NCI-H2029 (cell line): ENCODE measurements around the gene RGL2.
A peak's percentile ranks its signal among the peaks of the same experiment; 100 is the strongest.
"Not testable (repeated sequence)": the region's sequence is repeated elsewhere in the genome, so short reads cannot be mapped to it uniquely, and the experiment has no call there.

ENCODE experiments used
- DNase-seq: peaks from one replicate; lab custom pipeline; 2025; lab: John Stamatoyannopoulos, UW

RGL2 gene, protein sequence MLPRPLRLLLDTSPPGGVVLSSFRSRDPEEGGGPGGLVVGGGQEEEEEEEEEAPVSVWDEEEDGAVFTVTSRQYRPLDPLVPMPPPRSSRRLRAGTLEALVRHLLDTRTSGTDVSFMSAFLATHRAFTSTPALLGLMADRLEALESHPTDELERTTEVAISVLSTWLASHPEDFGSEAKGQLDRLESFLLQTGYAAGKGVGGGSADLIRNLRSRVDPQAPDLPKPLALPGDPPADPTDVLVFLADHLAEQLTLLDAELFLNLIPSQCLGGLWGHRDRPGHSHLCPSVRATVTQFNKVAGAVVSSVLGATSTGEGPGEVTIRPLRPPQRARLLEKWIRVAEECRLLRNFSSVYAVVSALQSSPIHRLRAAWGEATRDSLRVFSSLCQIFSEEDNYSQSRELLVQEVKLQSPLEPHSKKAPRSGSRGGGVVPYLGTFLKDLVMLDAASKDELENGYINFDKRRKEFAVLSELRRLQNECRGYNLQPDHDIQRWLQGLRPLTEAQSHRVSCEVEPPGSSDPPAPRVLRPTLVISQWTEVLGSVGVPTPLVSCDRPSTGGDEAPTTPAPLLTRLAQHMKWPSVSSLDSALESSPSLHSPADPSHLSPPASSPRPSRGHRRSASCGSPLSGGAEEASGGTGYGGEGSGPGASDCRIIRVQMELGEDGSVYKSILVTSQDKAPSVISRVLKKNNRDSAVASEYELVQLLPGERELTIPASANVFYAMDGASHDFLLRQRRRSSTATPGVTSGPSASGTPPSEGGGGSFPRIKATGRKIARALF

DNA sequence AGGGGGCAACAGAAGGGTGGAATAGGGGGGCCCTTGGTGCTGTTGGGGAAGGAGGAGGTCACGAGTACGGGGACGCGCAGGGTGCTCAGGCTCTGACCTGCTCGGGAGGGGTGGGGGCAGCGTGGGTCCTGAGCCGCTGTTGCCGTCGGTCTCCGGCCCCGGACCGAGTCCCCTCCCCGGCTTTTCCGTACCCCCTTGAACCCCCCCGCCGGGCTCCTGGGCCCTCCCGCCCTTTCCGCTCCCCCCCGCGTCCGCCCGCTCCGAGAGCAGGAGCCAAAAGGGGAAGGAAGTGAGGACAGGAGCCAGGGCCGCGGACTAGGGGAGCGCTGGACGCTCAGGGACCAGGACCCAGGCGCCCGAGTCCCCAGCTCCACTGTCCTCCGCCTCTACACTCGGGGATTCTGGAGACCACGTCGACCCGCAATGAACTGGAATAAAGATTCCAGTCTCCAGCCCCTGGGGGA is at the start of gene RGL2:
Gene RGL2 (minus strand): TSS at position 170 of the 464 bp plus-strand sequence. CDS start 332 bp downstream, outside the sequence.
- DNase-seq = peak; percentile 60

DNA sequence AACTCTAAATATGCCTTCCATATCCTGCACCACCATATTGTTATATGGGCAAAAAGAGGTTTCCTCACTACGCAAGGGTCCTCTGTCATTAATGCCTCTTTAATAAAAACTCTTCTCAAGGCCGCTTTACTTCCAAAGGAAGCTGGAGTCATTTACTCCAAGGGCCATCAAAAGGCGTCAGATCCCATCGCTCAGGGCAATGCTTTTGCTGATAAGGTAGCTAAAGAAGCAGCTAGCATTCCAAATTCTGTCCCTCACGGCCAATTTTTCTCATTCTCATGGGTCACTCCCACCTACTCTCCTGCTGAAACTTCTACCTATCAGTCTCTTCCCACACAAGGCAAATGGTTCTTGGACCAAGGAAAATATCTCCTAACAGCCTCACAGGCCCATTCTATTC is 49.1 kb upstream of the RGL2 start:
- no peak for DNase-seq

DNA sequence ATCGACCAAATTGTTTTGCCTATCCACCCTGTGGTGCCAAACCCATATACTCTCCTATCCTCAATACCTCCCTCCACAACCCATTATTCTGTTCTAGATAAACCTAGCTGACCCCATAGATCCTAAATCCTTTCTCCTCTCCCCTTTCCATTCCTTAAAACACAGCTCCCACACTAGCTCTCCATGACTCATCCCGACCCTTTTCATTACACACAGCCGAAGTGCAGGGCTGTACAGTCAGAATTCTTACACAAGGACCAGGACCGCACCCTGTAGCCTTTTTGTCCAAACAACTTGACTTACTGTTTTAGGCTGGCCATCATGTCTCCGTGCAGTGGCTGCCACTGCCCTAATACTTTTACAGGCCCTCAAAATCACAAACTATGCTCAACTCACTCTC is 48.2 kb upstream of the RGL2 start:
- DNase-seq = not testable (repeated sequence)

DNA sequence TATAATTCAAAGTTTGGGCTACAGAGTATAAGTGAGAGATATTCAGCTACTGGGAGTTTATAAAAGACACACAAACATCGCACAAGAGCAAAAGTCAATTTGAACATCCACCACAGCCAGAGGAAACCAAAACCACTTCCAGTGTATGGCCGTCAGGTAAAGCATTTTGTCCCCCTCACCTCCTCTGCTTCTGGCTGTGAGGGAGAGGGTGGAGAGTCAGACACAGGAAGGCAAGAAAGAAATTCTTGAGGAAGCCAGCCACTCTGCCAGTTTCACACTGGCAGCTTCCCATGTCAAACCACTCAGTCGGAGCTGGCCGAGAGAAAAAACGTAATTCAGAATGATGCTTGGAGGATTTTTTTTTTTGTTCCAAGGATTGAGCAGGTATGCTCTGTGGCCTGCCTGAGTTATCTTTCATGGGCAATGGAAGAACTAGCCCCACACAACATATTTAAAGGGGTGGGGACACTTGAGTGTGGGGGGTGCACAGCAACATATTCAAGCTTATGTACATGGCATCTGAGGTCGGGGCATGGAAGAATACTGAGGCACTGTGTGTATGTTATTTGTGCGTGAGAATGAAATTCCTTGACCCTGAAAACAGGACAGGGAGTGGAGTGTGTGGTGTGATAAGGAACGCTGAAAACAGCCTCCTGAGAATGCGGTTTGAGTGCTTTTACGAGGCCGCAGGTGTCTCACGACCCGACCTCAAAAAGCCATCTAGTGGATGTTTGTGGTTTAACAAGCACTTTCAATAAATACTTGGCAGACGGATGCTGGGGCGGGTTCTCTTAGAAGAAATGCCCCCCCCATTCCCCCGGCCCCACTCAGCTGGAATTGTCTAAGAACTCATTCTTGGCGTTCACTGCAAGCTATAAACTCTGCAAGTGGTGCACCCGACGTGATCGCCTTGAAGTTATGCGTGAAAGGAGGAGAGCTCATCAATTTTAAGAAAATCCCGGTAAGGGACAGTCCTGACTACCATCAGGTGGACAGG is 46.3 kb upstream of the RGL2 start:
- peak; percentile 72 for DNase-seq

DNA sequence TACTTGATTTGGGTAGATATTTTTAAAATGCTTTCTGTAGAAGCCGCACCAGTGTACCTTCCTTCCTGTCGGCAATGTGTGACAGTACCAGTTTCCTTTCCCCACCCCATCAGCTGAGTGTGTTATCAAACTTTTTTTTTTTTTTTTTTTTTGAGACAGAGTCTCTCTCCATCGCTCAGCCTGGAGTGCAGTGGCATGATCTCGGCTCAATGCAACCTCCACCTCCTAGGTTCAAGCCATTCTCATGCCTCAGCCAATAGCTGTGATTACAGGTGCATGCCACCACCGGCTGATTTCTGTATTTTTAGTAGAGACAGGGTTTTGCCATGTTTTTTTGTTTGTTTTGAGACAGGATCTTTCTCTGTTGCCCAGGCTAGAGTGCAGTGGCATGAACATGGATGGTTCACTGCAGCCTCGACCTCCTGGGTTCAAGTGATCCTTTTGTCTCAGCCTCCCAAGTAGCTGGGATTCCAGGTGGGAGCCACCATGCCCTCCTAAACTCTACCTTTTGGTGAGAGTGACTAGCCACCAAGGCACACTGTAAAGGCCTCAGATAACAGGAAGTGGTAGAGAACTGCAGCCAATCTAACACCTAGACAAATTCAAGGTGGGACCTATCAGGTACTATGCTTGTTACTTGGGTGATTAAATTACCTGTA is 45.3 kb upstream of the RGL2 start:
- no peak for DNase-seq

DNA sequence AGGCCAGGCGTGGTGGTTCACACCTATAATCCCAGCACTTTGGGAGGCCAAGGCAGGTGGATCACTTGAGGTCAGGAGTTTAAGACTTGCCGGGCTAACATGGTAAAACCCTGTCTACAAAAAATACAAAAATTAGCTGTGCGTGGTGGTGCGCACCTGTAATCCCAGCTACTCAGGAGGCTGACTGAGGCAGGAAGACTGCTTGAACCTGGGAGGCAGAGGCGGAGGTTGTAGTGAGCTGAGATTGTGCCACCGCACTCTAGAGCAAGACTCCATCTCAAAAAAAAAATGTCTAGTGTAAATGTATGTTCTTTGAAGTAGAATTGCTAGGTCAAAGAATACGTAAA is 44.8 kb upstream of the RGL2 start:
- DNase-seq = not testable (repeated sequence)

DNA sequence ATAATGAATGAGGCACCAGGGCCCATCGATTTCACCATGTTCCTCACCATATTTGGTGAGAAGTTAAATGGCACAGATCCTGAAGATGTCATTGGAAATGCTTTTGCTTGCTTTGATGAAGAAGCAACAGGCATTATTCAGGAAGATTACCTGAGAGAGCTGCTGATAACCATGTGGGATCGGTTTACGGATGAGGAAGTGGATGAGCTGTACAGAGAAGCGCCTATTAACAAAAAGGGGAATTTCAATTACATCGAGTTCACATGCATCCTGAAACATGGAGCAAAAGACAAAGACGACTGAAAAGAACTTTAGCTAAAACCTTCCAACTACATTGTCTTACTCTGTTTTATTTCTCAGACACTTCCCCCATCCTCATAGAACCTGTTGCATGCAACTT is 40.5 kb upstream of the RGL2 start:
- DNase-seq = no peak

DNA sequence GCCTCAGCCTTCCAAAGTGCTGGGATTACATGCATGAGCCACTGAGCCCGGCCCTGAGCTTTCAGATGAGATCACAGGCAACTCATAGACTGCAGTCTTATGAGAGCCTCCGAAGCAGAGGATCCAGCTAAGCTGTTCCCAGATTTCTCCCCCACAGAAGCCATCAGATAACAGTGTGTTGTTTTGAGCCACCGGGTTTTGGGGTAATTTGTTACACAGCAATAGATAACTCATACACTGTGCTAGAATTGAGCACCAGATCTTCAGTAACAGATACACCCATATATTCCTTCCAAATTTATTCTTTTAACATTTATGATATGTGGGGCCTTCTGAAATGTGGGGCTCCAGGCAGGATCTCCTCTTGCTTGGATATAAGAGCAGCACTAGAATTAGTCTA is 37.8 kb upstream of the RGL2 start:
- no peak for DNase-seq

DNA sequence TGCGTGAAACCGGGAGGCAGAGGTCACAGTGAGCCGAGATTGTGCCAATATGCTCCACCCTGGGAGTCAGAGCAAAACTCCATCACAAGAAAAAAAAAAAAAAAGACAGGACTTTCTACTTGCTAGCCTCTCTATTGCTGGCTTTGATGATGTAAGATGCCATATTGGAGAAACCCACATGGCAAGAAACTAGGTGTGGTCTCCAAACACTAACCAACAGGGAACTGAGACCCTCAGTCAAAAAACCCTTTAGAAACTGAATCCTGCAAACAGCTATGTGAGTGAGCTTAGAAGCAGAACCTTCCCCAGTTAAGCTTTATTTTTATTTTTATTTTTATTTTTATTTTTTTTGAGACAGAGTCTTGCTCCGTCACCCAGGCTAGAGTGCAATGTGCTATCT is 37.2 kb upstream of the RGL2 start:
- no peak for DNase-seq

DNA sequence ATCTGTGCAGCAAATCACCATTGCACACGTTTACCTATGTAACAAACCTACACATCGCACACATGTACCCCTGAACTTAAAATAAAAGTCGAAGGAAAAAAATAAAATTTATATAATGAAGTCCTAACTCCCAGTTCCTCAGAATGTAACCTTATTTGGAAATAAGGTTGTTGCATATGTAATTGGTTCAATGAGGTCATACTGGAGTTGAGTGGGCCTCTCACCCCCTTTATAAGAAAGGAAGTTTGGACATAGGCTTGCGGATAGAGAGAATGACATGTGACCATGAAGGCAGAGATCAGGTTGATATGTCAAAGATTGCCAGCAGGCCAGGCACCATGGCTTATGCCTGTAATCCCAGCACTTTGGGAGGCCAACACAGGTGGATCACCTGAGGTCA is 34.9 kb upstream of the RGL2 start:
- DNase-seq = no peak

DNA sequence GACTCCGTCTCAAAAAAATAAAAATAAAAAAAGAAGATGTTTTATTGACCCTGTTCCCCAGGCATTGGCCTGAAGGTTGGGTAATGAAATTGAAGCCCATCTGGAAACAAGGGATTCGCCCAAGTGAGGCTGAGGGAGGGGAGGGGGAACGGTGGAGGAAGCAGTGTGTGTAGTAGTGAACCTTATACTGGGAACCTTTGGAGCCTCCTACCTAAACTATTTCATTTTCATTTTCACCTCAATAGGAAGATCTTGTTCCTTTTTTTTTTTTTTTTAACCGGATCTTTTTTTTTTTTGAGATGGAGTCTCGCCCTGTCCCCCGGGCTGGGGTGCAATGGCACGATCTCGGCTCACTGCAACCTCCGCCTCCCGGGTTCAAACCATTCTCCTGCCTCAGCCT is 32.0 kb upstream of the RGL2 start:
- DNase-seq = no peak

DNA sequence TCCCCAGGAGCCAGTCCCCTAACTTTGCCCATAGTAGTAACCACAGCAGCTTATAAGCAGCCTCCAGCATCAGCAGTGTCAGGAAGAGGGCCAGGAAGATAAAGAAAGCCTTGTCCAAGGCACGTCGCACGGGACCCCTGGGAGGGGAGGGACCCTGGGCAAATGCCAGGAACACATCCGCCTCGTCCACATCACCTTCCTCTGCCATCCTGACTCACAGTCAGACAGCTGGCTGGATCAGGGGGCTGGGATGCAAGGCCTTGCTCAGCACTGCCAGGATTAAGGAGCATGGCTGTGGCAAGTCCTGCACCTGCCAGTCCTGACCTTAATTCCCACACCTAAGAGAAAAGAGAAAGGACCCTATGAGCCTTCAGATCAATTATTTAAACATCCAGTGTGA is 30.3 kb upstream of the RGL2 start:
- DNase-seq = no peak

DNA sequence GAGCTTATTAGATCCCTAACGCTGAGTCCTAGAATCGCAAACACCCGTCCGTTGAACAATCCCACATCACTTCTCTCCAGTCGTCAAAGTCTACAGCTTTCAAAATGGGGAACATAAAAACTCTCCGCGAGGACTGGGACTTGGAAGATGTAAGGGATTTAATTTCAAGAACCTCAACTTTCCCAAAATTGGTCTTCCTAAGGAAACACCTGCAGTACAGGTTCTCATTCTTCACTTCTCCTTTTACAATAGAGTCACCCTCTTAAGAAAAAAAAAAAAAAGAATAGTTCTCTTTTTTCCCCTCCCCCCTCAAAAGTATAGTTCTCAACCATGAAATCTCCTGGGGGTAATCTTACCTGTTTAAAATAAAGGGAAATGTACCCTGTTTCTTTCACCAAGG is 25.4 kb upstream of the RGL2 start:
- DNase-seq = no peak

DNA sequence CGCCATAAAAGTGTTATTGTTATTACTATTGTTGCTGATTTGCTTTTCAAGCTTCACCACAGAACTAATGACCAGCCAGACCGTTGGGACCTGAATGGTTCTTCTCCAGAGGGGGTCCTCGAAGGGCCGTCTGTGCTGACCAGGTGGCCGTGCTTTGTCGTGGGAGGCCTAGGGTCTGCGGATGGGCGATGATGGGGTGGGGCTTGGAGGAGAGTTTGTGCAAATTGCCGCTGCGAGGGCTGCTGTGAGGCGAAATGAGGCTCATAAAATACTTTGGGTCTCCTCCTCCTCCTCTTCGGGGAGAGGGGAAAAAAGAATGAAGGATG is 24.8 kb upstream of the RGL2 start:
- no peak for DNase-seq

DNA sequence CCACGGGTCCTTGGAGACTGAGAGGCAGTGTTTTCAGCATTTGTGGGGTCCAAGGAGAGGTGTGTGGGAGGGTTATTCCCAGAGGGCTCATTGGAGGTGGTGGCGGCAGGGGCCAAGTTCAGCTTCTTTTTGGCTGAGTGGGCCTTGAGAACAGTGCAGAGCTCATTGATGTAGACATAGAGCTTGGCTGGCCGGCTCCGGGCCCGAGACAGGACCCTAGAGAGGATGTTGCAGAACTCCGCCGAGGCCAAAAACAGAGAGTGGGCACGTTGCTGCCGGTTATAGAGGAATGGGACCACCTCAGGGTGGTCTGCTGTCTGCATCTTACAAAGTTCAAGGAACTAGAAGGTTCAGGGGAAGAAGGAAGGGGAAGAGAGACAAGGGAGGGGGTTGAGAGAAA is 22.5 kb upstream of the RGL2 start:
- no peak for DNase-seq

DNA sequence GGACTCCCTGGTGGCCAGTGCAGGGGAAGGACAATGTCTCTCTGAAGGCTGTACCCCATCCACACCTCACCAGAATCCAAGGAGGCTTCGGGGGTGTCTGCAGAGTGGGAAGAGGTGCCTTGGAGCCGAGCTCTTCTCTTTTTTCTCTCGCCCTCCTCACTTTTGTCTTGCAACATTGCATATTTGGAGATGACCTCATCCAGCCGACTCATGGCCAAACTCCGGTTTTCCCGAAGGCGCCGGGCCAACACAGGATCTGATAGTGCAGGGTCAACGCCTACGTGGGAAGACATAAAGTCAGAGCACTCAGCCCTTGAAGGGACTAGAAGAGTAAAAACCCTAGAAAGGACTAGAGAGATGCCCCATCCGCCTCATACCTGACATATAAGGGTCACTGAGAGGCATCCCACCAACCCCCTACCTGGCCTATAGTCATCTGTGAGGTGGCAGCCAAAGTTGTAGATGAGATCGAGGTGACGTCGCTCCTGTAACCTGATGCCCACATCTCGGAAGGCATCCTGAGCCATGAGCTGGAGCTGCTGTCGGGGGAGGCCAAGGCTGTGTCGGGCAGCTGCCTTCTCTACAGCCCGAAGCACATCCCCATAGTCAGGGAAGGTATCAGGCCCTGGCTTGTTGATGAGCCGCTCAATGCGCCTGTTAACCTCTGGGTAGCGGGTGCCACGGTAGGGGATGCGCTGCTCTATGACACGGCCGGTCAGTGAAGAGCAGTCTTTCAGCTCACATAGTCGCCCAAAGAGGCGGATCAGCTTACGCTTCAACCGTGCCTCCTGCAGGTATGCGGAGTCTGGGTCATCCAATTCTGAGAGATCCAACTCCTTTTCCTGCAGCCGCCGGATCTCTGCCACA is 21.8 kb upstream of the RGL2 start:
- DNase-seq = no peak

DNA sequence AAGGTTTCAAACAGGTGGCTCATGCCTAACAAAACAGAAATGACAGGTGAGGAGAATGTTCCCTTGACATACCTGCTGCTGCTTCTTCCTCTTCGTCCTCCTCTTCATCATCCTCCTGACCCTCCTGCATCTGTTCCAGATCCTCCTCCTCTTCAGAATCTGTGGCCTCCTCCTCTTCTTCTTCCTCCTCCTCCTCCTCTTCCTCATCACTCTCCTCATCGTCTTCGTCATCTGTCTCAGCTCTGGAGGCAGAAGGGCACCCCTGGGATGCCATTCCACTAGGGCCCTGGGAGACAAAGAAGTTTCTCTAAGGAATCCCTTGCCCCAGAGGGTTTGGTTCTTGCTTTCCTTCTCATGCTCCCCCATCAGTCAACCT is 21.2 kb upstream of the RGL2 start:
- no peak for DNase-seq

DNA sequence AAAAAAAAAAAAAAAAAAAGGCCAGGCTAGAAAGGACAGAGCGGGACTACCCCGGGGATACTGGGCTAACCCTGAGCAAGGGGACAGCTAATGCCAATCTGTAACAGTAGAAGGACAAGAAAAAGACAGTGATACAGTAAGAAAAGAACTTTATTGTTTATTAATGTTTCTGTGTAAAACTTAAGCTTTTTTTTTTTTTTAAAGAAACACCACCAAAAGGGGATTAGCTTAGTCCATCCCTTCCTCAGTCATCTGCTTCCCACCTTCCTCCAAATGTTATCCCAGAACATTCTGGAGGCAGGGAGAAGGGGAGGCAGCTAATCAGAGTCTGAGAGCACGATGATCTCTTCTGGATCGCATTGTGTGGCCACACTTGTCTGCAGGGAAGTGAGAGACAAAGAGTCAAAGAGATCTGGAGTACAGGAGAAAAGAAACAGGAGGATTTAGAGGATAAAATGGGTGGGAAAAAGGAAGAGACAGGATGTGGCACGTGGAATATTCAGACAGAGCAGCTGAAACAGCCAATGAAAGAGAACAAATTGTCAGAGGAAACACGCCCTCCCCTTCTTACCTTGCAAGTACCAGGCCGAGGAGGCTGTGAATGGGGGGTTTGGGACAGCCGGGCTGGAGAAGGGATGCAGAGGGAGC is 19.8 kb upstream of the RGL2 start:
- DNase-seq = no peak

DNA sequence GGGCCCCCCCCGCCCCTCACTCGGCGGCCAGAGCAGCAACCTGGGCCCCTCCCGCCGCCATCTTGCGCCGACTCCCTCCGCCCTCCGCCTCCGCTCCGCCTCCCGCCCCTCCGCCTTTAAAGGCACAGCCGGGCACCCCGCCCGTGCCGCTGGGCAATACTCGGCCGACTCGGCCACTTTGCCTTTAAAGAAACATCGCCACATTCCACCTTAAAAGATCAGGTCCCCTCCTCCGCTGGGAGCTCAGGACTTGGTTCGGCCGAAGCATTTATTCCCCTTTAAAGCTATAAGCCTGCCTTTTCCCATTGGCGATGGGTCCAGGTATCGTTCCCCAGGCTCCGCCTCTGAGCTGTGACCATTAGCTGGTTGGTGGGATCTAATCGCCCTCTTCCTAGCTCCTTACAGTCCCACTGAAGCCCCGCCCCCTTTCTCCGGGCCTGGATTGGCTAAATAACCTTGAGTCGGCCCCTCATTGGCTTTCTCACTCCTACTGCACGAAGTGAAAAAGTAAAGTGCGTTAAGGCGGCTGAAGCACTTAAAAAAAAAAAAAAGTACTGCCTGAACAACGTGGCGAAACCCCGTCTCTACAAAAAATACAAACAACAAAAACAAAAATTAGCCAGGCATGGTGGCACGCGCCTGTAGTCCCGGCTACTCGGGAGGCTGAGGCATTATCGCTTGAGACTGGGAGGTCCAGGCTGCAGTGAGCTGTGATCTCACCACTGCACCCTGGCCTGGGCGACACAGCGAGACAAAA is 19.1 kb upstream of the RGL2 start, which contains the start of gene ZBTB22:
Gene ZBTB22 (minus strand): TSS at position 76 of the 757 bp plus-strand sequence. CDS start 828 bp downstream, outside the sequence.
- DNase-seq = peak; percentile 98

DNA sequence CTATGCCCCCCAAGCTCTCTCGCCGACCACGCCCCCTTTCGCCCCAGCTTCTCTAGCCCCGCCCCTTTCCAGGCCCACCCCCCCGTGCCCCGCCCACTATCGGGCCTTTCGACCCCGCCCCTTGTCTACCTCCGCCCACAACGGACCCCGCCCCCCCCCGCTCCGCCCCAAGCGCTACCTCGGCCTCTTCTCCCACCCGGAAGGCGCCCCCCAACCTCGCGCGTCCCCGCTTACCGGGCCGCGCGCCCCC is 18.6 kb upstream of the RGL2 start:
- DNase-seq = no peak
